SK-N-SH treated with all-trans-retinoic acid at 6 μM for 48 hours (cell line): Measurements from ENCODE around the gene ASCL1.

ENCODE experiments used
- ATAC-seq: fragments of 200-7000 bp; cut with Tn5 transposase; 3 replicates; pipeline ENCODE4 v1.9.1; 2020; ENCODE audit warnings: mild to moderate bottlenecking, moderate library complexity
- ARNTL ChIP-seq: fragments of 450-650 bp; formaldehyde crosslinking; IDR thresholded peaks from 2 replicates; pipeline ENCODE4 v1.5.0; 2020; ENCODE audit warnings: low read depth, mild to moderate bottlenecking, moderate library complexity, borderline replicate concordance
- BACH2 ChIP-seq: fragments of 250-450 bp; sonication (Bioruptor Pico); IDR thresholded peaks from 2 replicates; pipeline ENCODE4 v1.9.0; 2021; ENCODE audit warnings: mild to moderate bottlenecking, borderline replicate concordance
- CREB5 ChIP-seq: fragments of 250-450 bp; sonication (Bioruptor Pico); IDR thresholded peaks from 2 replicates; pipeline ENCODE4 v1.5.1; 2020; ENCODE audit warnings: low read depth, mild to moderate bottlenecking, moderate library complexity
- CSDC2 ChIP-seq: fragments of 250-450 bp; sonication (Bioruptor Pico); IDR thresholded peaks from 2 replicates; pipeline ENCODE4 v1.5.0; 2020; ENCODE audit warnings: mild to moderate bottlenecking, moderate library complexity
- ESRRG ChIP-seq: fragments of 250-450 bp; sonication (Bioruptor Pico); IDR thresholded peaks from 2 replicates; pipeline ENCODE4 v1.6.1; 2021; ENCODE audit warnings: mild to moderate bottlenecking
- GLIS3 ChIP-seq: fragments of 250-450 bp; sonication (Bioruptor Pico); IDR thresholded peaks from 2 replicates; pipeline ENCODE4 v1.5.0; 2020; ENCODE audit warnings: mild to moderate bottlenecking, moderate library complexity
- ISL1 ChIP-seq: fragments of 250-450 bp; sonication (Bioruptor Pico); IDR thresholded peaks from 2 replicates; pipeline ENCODE4 v2.1.2; 2022; ENCODE audit warnings: mild to moderate bottlenecking, moderate library complexity
- OSR1 ChIP-seq: fragments of 250-450 bp; sonication (Bioruptor Pico); IDR thresholded peaks from 2 replicates; pipeline ENCODE4 v1.8.0; 2022; ENCODE audit warnings: moderate library complexity, mild to moderate bottlenecking, inconsistent platforms
- PATZ1 ChIP-seq: fragments of 250-450 bp; sonication (Bioruptor Pico); IDR thresholded peaks from 2 replicates; pipeline ENCODE4 v1.8.0; 2020; ENCODE audit warnings: mild to moderate bottlenecking, moderate library complexity, borderline replicate concordance
- PPARA ChIP-seq: fragments of 250-450 bp; sonication (Bioruptor Pico); IDR thresholded peaks from 2 replicates; pipeline ENCODE4 v1.5.0; 2020; ENCODE audit warnings: mild to moderate bottlenecking, borderline replicate concordance
- TCF4 ChIP-seq: fragments of 250-450 bp; sonication (Bioruptor Pico); IDR thresholded peaks from 2 replicates; pipeline ENCODE4 v1.8.0; 2021; ENCODE audit warnings: mild to moderate bottlenecking, moderate library complexity, borderline replicate concordance
- TOX ChIP-seq: fragments of 250-450 bp; sonication (Bioruptor Pico); IDR thresholded peaks from 2 replicates; pipeline ENCODE4 v1.8.0; 2021; ENCODE audit warnings: mild to moderate bottlenecking, moderate library complexity, borderline replicate concordance
- ZC3H10 ChIP-seq: fragments of 250-450 bp; sonication (Bioruptor Pico); IDR thresholded peaks from 2 replicates; pipeline ENCODE4 v1.5.1; 2021; ENCODE audit warnings: mild to moderate bottlenecking, moderate library complexity
- ZFP3 ChIP-seq: fragments of 250-450 bp; sonication (Bioruptor Pico); IDR thresholded peaks from 2 replicates; pipeline ENCODE4 v1.5.0; 2020; ENCODE audit warnings: mild to moderate bottlenecking, moderate library complexity
- ZFP30 ChIP-seq: fragments of 450-650 bp; formaldehyde crosslinking; IDR thresholded peaks from 2 replicates; pipeline ENCODE4 v1.5.0; 2022; ENCODE audit warnings: mild to moderate bottlenecking, moderate library complexity
- ZNF565 ChIP-seq: fragments of 450-650 bp; formaldehyde crosslinking; conservative IDR thresholded peaks from 2 replicates; pipeline ENCODE4 v1.5.0; 2020; ENCODE audit warnings: low read depth, mild to moderate bottlenecking, moderate library complexity
- ZNF70 ChIP-seq: fragments of 450-650 bp; formaldehyde crosslinking; IDR thresholded peaks from 2 replicates; pipeline ENCODE4 v1.5.0; 2020; ENCODE audit warnings: mild to moderate bottlenecking, moderate library complexity
- ZNF8 ChIP-seq: fragments of 450-650 bp; formaldehyde crosslinking; IDR thresholded peaks from 2 replicates; pipeline ENCODE4 v1.5.0; 2020; ENCODE audit warnings: mild to moderate bottlenecking, moderate library complexity
- TF ChIP-seq, protein P1 (sequence below): fragments of 250-450 bp; sonication (Bioruptor Pico); IDR thresholded peaks from 2 replicates; pipeline ENCODE4 v1.5.1; 2021; ENCODE audit warnings: mild to moderate bottlenecking, moderate library complexity
- TF ChIP-seq, protein P2 (sequence below): fragments of 250-450 bp; sonication (Bioruptor Pico); IDR thresholded peaks from 2 replicates; pipeline ENCODE4 v1.5.0; 2020; ENCODE audit warnings: mild to moderate bottlenecking, moderate library complexity
- TF ChIP-seq, protein P3 (sequence below): fragments of 250-450 bp; sonication (Bioruptor Pico); IDR thresholded peaks from 2 replicates; pipeline ENCODE4 v1.8.0; 2021; ENCODE audit warnings: low read depth, mild to moderate bottlenecking, moderate library complexity, borderline replicate concordance

The ASCL1 gene

DNA sequence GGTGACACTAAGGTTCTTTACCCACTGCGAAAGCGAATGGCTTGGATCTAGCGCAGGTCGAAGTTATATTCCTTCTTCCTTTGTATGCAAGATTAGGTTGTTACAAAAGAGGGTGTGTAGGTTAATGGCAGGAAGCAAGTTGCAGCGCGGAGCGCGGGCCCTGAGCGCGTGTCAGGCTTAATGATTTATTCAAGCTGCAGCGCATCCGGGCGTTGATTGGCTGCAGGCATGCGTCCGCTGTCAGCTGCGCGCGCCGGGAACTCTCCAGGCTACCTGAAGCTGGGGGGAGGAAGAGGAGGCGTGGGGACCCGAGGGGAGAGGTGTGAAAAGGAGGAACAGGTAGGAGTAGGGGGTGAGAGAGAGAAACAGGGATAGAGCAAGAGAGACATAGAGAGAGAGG is 7.4 kb downstream of the ASCL1 start:
- no peak for TF ChIP-seq PPARA (CRISPR knock-in tag)
- TF ChIP-seq BACH2 = no peak
- TF ChIP-seq, protein P1, sequence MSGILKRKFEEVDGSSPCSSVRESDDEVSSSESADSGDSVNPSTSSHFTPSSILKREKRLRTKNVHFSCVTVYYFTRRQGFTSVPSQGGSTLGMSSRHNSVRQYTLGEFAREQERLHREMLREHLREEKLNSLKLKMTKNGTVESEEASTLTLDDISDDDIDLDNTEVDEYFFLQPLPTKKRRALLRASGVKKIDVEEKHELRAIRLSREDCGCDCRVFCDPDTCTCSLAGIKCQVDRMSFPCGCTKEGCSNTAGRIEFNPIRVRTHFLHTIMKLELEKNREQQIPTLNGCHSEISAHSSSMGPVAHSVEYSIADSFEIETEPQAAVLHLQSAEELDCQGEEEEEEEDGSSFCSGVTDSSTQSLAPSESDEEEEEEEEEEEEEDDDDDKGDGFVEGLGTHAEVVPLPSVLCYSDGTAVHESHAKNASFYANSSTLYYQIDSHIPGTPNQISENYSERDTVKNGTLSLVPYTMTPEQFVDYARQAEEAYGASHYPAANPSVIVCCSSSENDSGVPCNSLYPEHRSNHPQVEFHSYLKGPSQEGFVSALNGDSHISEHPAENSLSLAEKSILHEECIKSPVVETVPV (CRISPR knock-in tag) = no peak
- no peak for TF ChIP-seq GLIS3 (CRISPR knock-in tag)
- no peak for TF ChIP-seq ZC3H10 (CRISPR knock-in tag)
- no peak for TF ChIP-seq ARNTL (CRISPR knock-in tag)
- TF ChIP-seq ISL1 (CRISPR knock-in tag) = no peak
- TF ChIP-seq OSR1 (CRISPR knock-in tag) = no peak
- TF ChIP-seq ZFP3 = no peak
- no peak for TF ChIP-seq ZNF8 (CRISPR knock-in tag)
- TF ChIP-seq CREB5 = no peak
- TF ChIP-seq ZNF565 (CRISPR knock-in tag) = no peak
- TF ChIP-seq PATZ1 = no peak
- TF ChIP-seq CSDC2 (CRISPR knock-in tag) = no peak
- TF ChIP-seq ZNF70 (CRISPR knock-in tag) = no peak
- TF ChIP-seq TOX (CRISPR knock-in tag) = no peak
- no peak for ATAC-seq

- TF ChIP-seq ZFP30 (no peak), OSR1 (CRISPR knock-in tag) (no peak), ESRRG (CRISPR knock-in tag) (no peak), PATZ1 (no peak)
- TF ChIP-seq, protein P1 (CRISPR knock-in tag) = no peak
- TF ChIP-seq, all 23 proteins: peak for 0
- ATAC-seq = no peak
Measured at GRCh38 chr12:102965281-102966155, 8.0 kb downstream of the ASCL1 start.

DNA sequence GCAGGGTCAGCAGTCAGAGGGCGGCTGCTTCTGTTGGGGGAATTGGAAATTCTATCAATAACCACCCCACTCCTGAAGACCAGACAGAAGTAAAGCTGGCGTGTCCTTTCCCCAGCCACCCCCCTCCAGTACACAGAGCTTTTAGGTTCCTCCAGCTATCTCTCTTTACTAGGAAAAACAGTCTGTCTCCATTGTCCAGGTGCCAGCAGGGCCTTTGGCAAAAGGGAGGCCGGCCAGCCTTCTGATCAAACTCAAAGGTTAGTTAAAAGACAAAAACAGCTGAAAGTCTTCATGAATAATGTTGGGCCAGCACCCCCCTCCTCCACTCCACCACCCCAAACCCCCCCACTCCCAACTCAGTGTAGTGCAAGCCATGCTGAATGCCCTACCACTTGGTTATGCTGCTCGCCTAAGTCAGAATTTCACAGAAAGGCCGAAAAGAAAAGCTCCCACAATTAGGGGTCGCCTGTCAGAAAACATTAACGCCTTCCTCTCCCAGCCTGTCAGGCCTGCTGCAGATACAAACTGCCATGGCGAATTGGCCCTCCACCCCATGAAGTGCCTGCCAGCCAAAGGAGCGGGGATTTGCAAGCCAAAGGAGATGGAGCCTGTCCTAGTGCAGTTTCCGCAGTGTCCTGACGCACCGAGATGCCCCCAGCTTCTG is 8.9 kb downstream of the ASCL1 start:
- ATAC-seq = no peak
- no peak for TF ChIP-seq TCF4 (CRISPR knock-in tag)
- no peak for TF ChIP-seq ZFP30
- TF ChIP-seq, protein P2, sequence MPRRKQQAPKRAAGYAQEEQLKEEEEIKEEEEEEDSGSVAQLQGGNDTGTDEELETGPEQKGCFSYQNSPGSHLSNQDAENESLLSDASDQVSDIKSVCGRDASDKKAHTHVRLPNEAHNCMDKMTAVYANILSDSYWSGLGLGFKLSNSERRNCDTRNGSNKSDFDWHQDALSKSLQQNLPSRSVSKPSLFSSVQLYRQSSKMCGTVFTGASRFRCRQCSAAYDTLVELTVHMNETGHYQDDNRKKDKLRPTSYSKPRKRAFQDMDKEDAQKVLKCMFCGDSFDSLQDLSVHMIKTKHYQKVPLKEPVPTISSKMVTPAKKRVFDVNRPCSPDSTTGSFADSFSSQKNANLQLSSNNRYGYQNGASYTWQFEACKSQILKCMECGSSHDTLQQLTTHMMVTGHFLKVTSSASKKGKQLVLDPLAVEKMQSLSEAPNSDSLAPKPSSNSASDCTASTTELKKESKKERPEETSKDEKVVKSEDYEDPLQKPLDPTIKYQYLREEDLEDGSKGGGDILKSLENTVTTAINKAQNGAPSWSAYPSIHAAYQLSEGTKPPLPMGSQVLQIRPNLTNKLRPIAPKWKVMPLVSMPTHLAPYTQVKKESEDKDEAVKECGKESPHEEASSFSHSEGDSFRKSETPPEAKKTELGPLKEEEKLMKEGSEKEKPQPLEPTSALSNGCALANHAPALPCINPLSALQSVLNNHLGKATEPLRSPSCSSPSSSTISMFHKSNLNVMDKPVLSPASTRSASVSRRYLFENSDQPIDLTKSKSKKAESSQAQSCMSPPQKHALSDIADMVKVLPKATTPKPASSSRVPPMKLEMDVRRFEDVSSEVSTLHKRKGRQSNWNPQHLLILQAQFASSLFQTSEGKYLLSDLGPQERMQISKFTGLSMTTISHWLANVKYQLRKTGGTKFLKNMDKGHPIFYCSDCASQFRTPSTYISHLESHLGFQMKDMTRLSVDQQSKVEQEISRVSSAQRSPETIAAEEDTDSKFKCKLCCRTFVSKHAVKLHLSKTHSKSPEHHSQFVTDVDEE = no peak
- TF ChIP-seq PPARA (CRISPR knock-in tag) = no peak
- TF ChIP-seq, protein P3, sequence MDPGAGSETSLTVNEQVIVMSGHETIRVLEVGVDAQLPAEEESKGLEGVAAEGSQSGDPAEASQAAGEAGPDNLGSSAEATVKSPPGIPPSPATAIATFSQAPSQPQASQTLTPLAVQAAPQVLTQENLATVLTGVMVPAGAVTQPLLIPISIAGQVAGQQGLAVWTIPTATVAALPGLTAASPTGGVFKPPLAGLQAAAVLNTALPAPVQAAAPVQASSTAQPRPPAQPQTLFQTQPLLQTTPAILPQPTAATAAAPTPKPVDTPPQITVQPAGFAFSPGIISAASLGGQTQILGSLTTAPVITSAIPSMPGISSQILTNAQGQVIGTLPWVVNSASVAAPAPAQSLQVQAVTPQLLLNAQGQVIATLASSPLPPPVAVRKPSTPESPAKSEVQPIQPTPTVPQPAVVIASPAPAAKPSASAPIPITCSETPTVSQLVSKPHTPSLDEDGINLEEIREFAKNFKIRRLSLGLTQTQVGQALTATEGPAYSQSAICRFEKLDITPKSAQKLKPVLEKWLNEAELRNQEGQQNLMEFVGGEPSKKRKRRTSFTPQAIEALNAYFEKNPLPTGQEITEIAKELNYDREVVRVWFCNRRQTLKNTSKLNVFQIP = no peak
- no peak for TF ChIP-seq GLIS3 (CRISPR knock-in tag)
- no peak for TF ChIP-seq OSR1 (CRISPR knock-in tag)
- TF ChIP-seq, protein P1 (CRISPR knock-in tag) = no peak
- TF ChIP-seq, all 23 proteins: peak for 0
